Natural killer cell (primary cell): Measurements from ENCODE around the gene TYRO3. TPM values are rescaled to one million over a fixed set of nuclear protein-coding genes. Genes with fewer than 3 reads are reported as not detected.

Experiments used
- ATAC-seq, 3 donors: fragments of 150-1000 bp in 2 of 3; fragments of 200-7000 bp in 1 of 3; cut with Tn5 transposase; 1 replicate in 1 of 3; 2 replicates in 2 of 3; pipeline ENCODE4 v1.10.0; 2021; ENCODE audit warnings: mild to moderate bottlenecking in 2 of 3, moderate library complexity in 2 of 3
- DNase-seq, 2 donors: peaks; one replicate each; pipeline versions ENCODE4 v3.0.0 to v3.0.0-alpha.2; 2013 to 2021; ENCODE audit warnings: mixed read lengths in 1 of 2
- H3K27ac ChIP-seq: one replicate; pipeline ENCODE4 v1.5.1; 2013; ENCODE audit warnings: mild to moderate bottlenecking, low read length
- H3K27me3 ChIP-seq: one replicate; pipeline ENCODE4 v1.6.1; 2013; ENCODE audit warnings: low read length; ENCODE audit not compliant: control insufficient read depth, insufficient read depth
- H3K36me3 ChIP-seq: one replicate; pipeline ENCODE4 v1.6.1; 2013; ENCODE audit warnings: low read length; ENCODE audit not compliant: control insufficient read depth, insufficient read depth
- H3K4me1 ChIP-seq: one replicate; pipeline ENCODE4 v1.6.1; 2013; ENCODE audit warnings: low read length; ENCODE audit not compliant: control insufficient read depth, insufficient read depth
- H3K4me3 ChIP-seq: one replicate; pipeline ENCODE4 v1.5.1; 2013; ENCODE audit warnings: low read length
- H3K9me3 ChIP-seq: one replicate; pipeline ENCODE4 v1.6.1; 2013; ENCODE audit warnings: low read length; ENCODE audit not compliant: control insufficient read depth, insufficient read depth
- H3K27ac Mint-ChIP-seq, 2 donors: one replicate each; pipeline ENCODE4 v1.8.0; 2022; ENCODE audit warnings: mild to moderate bottlenecking in 2 of 2, mixed read lengths in 2 of 2, moderate library complexity in 1 of 2
- H3K27me3 Mint-ChIP-seq, 2 donors: one replicate each; pipeline ENCODE4 v1.8.0; 2022; ENCODE audit warnings: low read depth in 2 of 2, mixed read lengths in 2 of 2
- H3K36me3 Mint-ChIP-seq: one replicate; pipeline ENCODE4 v1.8.0; 2022; ENCODE audit warnings: mixed read lengths
- H3K4me1 Mint-ChIP-seq, 2 donors: one replicate each; pipeline ENCODE4 v1.8.0; 2022; ENCODE audit warnings: mixed read lengths in 2 of 2
- H3K4me3 Mint-ChIP-seq: one replicate; pipeline ENCODE4 v1.8.0; 2022; ENCODE audit warnings: mild to moderate bottlenecking, moderate library complexity, mixed read lengths
- H3K9me3 Mint-ChIP-seq, 2 donors: one replicate each; pipeline ENCODE4 v1.8.0; 2022; ENCODE audit warnings: mixed read lengths in 2 of 2
- WGBS: methylation state at CpG from one replicate; pipeline ENCODE4 v1.1.7; 2013; ENCODE audit warnings: missing lambda C conversion rate; ENCODE audit not compliant: insufficient coverage; 5-methylcytosine and 5-hydroxymethylcytosine counted together
- intact Hi-C: fragments of 100-400 bp; cut with micrococcal nuclease; formaldehyde crosslinking; loops from one replicate; pipeline ENCODE4 v1.14.2; 2022
- total RNA-seq, 4 donors: library from RNA; stranded (reverse); fragments of 120-200 nt in 1 of 4; gene quantifications; one replicate each; pipeline versions ENCODE4 v1.2.3 to v1.2.4, GENCODE V29; 2013 to 2022
- TF ChIP-seq, protein P1 (sequence below): fragments of 200-600 bp; IDR thresholded peaks from one replicate; pipeline ENCODE4 v1.8.0; 2022; ENCODE audit warnings: antibody characterized with exemption

TYRO3 gene
- total RNA-seq, 3 donors from 2014 or later (not counting 1 experiment from before 2014, with no cell fraction given) = 0.25 to 0.80 (median 0.36) TPM

DNA sequence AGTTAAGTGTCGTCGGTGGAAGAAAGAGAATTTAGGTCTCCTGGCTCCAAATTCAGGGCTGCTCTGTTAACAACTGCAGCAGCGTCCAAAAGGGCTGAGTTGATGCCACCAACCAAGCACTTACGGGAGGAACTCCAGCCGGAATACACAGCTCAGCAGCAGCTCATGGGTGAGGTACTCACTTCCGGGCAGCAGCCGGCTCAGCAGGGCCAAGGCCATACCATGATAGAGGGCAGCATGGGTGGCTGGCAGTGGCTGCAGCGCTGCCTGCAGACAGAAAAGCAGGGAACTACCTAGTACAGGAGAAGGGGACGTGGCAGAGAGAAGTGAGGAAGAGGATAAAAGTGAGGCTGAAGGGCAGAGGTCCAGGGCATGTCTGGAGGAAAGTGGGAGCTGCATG, 37.4 kb upstream of the TYRO3 start:
- Mint-ChIP-seq H3K4me1 (no peaks in the 10 kb centered on the region), H3K27ac (no peak overlapping the region), H3K27me3 (no peaks in the 10 kb centered on the region), H3K9me3 (no peaks in the 10 kb centered on the region), H3K36me3 (peaks cover 4% of the 10 kb centered on the region), H3K4me3 (no peak overlapping the region)
- Histone ChIP-seq H3K9me3 (no peaks in the 10 kb centered on the region), H3K36me3 (peaks cover 23% of the 10 kb centered on the region), H3K4me1 (no peaks in the 10 kb centered on the region), H3K27ac (no peak overlapping the region), H3K27me3 (no peaks in the 10 kb centered on the region), H3K4me3 (no peak overlapping the region)
- intact Hi-C loops = no loop called here
- DNase-seq (no peak), ATAC-seq (no peak)
- WGBS = 96% methylated on average over 9 of the region's 9 CpGs
- TF ChIP-seq, protein P1, sequence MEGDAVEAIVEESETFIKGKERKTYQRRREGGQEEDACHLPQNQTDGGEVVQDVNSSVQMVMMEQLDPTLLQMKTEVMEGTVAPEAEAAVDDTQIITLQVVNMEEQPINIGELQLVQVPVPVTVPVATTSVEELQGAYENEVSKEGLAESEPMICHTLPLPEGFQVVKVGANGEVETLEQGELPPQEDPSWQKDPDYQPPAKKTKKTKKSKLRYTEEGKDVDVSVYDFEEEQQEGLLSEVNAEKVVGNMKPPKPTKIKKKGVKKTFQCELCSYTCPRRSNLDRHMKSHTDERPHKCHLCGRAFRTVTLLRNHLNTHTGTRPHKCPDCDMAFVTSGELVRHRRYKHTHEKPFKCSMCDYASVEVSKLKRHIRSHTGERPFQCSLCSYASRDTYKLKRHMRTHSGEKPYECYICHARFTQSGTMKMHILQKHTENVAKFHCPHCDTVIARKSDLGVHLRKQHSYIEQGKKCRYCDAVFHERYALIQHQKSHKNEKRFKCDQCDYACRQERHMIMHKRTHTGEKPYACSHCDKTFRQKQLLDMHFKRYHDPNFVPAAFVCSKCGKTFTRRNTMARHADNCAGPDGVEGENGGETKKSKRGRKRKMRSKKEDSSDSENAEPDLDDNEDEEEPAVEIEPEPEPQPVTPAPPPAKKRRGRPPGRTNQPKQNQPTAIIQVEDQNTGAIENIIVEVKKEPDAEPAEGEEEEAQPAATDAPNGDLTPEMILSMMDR = no peak

DNA sequence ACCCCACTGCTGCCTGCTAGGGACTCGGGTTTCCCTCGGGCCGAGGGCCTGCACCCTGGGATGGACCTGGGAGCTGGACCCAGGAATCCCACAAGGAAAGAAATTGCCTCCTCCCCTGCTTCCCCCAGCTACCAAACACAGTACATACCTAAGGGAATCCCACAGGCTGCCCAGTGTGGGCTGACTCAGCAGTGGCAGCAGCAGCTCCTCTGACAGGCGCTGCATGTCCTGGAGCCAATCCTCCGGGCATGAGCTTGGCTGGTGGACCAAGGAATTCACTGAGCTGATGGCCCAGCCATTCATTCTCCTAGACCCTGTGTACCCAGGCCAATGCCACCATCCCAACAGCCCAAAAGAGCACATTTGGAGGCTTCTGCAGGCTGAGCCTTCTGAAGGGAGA, 35.9 kb upstream of the TYRO3 start:
- no peak for DNase-seq
- Histone ChIP-seq H3K4me3 (no peak overlapping the region), H3K27me3 (no peaks in the 10 kb centered on the region), H3K27ac (no peak overlapping the region), H3K9me3 (no peaks in the 10 kb centered on the region), H3K4me1 (no peaks in the 10 kb centered on the region), H3K36me3 (peaks cover 38% of the 10 kb centered on the region)
- TF ChIP-seq, protein P1 = no peak
- Mint-ChIP-seq H3K27ac (no peak overlapping the region), H3K36me3 (peaks cover 7% of the 10 kb centered on the region), H3K9me3 (no peaks in the 10 kb centered on the region), H3K27me3 (no peaks in the 10 kb centered on the region), H3K4me3 (no peak overlapping the region), H3K4me1 (no peaks in the 10 kb centered on the region)
- intact Hi-C loops = no loop called here
- ATAC-seq = no peak
- WGBS = 99% methylated on average over 5 of the region's 5 CpGs

DNA sequence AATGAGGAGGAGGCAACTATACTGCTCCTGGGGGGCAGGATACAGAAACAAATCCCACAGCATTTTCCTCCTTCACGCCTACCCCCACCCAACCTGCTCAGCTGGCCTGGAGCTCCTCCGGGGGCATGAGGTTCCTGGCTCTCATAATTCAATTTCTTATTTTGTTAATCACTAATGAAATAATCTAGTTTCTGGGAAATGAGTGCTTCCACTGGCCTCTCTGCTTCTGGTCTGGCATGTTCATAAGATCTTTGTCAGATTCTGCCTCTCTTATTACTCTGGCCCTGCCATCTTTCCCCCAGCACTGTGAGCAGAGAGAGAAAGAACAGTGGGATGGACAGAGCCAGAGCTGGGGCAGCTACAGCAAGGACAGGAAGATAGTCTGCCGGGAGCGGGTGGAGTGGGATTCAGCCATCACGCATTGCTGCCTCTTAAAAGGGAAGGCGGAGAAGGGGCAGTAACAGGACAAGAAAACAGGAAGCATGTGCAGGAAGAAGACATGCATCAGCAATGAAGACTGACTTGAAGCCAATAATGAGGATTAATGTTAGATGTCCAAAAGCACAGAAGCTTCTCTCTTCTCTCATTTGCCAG, 28.6 kb upstream of the TYRO3 start:
- H3K27ac Mint-ChIP-seq = no peak overlapping the region
- H3K27ac ChIP-seq = no peak overlapping the region
- H3K4me3 Mint-ChIP-seq = no peak overlapping the region
- no peaks in the 10 kb centered on the region for H3K27me3 ChIP-seq
- H3K4me1 ChIP-seq = peaks cover 7% of the 10 kb centered on the region
- TF ChIP-seq, protein P1 = no peak
- no peaks in the 10 kb centered on the region for H3K9me3 ChIP-seq
- H3K4me1 Mint-ChIP-seq = no peaks in the 10 kb centered on the region
- H3K36me3 ChIP-seq = peaks cover 69% of the 10 kb centered on the region
- H3K36me3 Mint-ChIP-seq = peaks cover 16% of the 10 kb centered on the region
- no peak overlapping the region for H3K4me3 ChIP-seq
- no peaks in the 10 kb centered on the region for H3K9me3 Mint-ChIP-seq
- H3K27me3 Mint-ChIP-seq = no peaks in the 10 kb centered on the region
- ATAC-seq = no peak
- DNase-seq = no peak
- WGBS = 74% methylated on average over 6 of the region's 6 CpGs
- intact Hi-C loops = no loop called here

DNA sequence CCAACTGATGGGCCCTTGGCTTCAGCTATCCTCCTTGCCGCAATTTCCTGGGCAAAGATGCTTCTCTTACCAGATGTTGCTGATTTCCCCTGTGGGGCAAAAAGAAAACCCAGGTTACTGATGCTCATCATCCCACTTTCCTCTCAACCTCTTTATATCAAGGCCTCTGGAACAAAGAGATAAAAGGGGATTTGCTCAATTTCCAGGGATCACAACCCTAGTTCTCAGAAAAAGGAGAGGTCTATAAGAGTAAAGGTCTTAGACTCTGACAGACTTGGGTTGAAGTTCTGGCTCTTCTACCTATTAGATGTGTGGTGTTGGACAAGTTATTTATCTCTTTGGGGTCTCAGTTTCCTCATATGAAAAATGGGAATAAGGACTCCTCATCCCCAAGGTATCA, 23.5 kb upstream of the TYRO3 start:
- no peaks in the 10 kb centered on the region for H3K27me3 Mint-ChIP-seq
- H3K36me3 ChIP-seq = peaks cover 34% of the 10 kb centered on the region
- TF ChIP-seq, protein P1 = no peak
- no peak overlapping the region for H3K4me3 ChIP-seq
- H3K27ac Mint-ChIP-seq = no peak overlapping the region
- no peak for DNase-seq
- H3K4me3 Mint-ChIP-seq = no peak overlapping the region
- H3K36me3 Mint-ChIP-seq = no peaks in the 10 kb centered on the region
- no peaks in the 10 kb centered on the region for H3K9me3 ChIP-seq
- peaks cover 0 to 11% of the 10 kb centered on the region in 2 donors for H3K4me1 Mint-ChIP-seq
- no peaks in the 10 kb centered on the region for H3K9me3 Mint-ChIP-seq
- no peak overlapping the region for H3K27ac ChIP-seq
- peaks cover 6% of the 10 kb centered on the region for H3K4me1 ChIP-seq
- ATAC-seq = no peak
- no peaks in the 10 kb centered on the region for H3K27me3 ChIP-seq
- WGBS = 96% methylated on average over 1 of the region's 1 CpG
- intact Hi-C loops = no loop called here
